SK-N-SH (cell line): ENCODE results near the gene PANK4. TPM values are rescaled to one million over a fixed set of nuclear protein-coding genes. Genes with fewer than 3 reads are reported as not detected.
A peak's percentile ranks its signal among the peaks of the same experiment; 100 is the strongest.
"Not testable (repeated sequence)": the region's sequence is repeated elsewhere in the genome, so short reads cannot be mapped to it uniquely, and the experiment has no call there.

Source experiments
- CTCF ChIA-PET: fragments of 300-600, 350-600 bp; formaldehyde crosslinking; extraction: SDS; loops from one replicate; lab custom pipeline; 2021; lab: Yijun Ruan, JAX
- POLR2A ChIA-PET: fragments of 350-600 bp; sonication (Branson Sonifier 250); formaldehyde crosslinking; extraction: SDS; loops from one replicate; lab custom pipeline; 2020; ENCODE audit warnings: antibody characterized with exemption, inconsistent platforms; lab: Yijun Ruan, JAX
- DNase-seq: peaks from one replicate; pipeline ENCODE4 v3.0.0; 2012
- H2AFZ ChIP-seq: fragments of 200-600 bp; sonication (generic); 2 replicates; pipeline ENCODE4 v1.8.1; 2016; ENCODE audit warnings: antibody characterized with exemption, mild to moderate bottlenecking, low read depth
- H3F3A ChIP-seq: fragments of 200-600 bp; sonication (generic); replicated peaks from 2 replicates; pipeline ENCODE3; 2016; ENCODE audit warnings: antibody characterized with exemption, mild to moderate bottlenecking; ENCODE audit not compliant: insufficient read depth
- H3K27ac ChIP-seq, 2 experiments: fragments of 200-500 bp in 1 of 2; fragments of 200-600 bp in 1 of 2; sonication (Bioruptor generic) in 1 of 2; sonication (generic), shearing (Covaris generic) in 1 of 2; 2 replicates each; pipeline versions ENCODE4 v1.5.1 to v1.6.1; 2014 to 2016; ENCODE audit warnings: low read depth in 2 of 2, inconsistent platforms in 1 of 2, low read length in 1 of 2, mild to moderate bottlenecking in 1 of 2, mixed read lengths in 1 of 2
- H3K27me3 ChIP-seq: fragments of 200-600 bp; sonication (generic), shearing (Covaris generic); 2 replicates; pipeline ENCODE4 v1.6.1; 2016; ENCODE audit warnings: mixed run types; ENCODE audit not compliant: insufficient read depth
- H3K36me3 ChIP-seq, 2 experiments: fragments of 200-500 bp in 1 of 2; fragments of 200-600 bp in 1 of 2; sonication (Bioruptor generic) in 1 of 2; sonication (generic) in 1 of 2; replicated peaks in 1 of 2; 2 replicates each; pipeline versions ENCODE3 to v1.5.1; 2014 to 2016; ENCODE audit warnings: low read length in 1 of 2, mild to moderate bottlenecking in 1 of 2; ENCODE audit not compliant: insufficient read depth in 2 of 2, control insufficient read depth in 1 of 2
- H3K4me1 ChIP-seq, 2 experiments: fragments of 200-500 bp in 1 of 2; fragments of 200-600 bp in 1 of 2; sonication (Bioruptor generic) in 1 of 2; sonication (generic), shearing (Covaris generic) in 1 of 2; 2 replicates each; pipeline versions ENCODE4 v1.5.1 to v1.6.1; 2014 to 2016; ENCODE audit warnings: low read depth in 1 of 2, low read length in 1 of 2, mixed run types in 1 of 2; ENCODE audit not compliant: insufficient read depth in 2 of 2, control insufficient read depth in 1 of 2
- H3K4me2 ChIP-seq: fragments of 200-600 bp; sonication (generic), shearing (Covaris generic); 2 replicates; pipeline ENCODE4 v1.6.1; 2017; ENCODE audit warnings: mixed run types
- H3K4me3 ChIP-seq, 2 experiments: fragments of 200-500 bp in 1 of 2; fragments of 200-600 bp in 1 of 2; sonication (Bioruptor generic) in 1 of 2; sonication (generic), shearing (Covaris generic) in 1 of 2; 2 replicates each; pipeline versions ENCODE4 v1.5.1 to v1.8.1; 2014 to 2016; ENCODE audit warnings: low read depth in 2 of 2, inconsistent platforms in 1 of 2, low read length in 1 of 2, mild to moderate bottlenecking in 1 of 2, mixed read lengths in 1 of 2, moderate library complexity in 1 of 2
- H3K79me2 ChIP-seq: fragments of 200-600 bp; sonication (generic); 2 replicates; pipeline ENCODE4 v1.8.1; 2017; ENCODE audit warnings: mild to moderate bottlenecking; ENCODE audit not compliant: insufficient read depth
- H3K9ac ChIP-seq: fragments of 200-600 bp; sonication (generic); 2 replicates; pipeline ENCODE4 v1.6.1; 2017; ENCODE audit warnings: mixed run types
- H3K9me2 ChIP-seq: fragments of 200-600 bp; sonication (generic); 2 replicates; pipeline ENCODE4 v1.6.1; 2017; ENCODE audit warnings: mixed run types
- H3K9me3 ChIP-seq: fragments of 200-600 bp; sonication (generic); 2 replicates; pipeline ENCODE4 v1.6.1; 2017; ENCODE audit warnings: mixed run types, mild to moderate bottlenecking, moderate library complexity
- H4K20me1 ChIP-seq: fragments of 200-600 bp; sonication (generic); 2 replicates; pipeline ENCODE4 v1.6.1; 2017; ENCODE audit warnings: mild to moderate bottlenecking, mixed run types; ENCODE audit not compliant: insufficient read depth
- CHD2 ChIP-seq: fragments of 150-350 bp; IDR thresholded peaks from 2 replicates; pipeline ENCODE4 v1.6.1; 2018; ENCODE audit warnings: low read length; ENCODE audit not compliant: partially characterized antibody
- ELF1 ChIP-seq: IDR thresholded peaks from 2 replicates; pipeline ENCODE4 v1.4.0; 2012
- FOXJ3 ChIP-seq: sonication (generic); formaldehyde crosslinking; IDR thresholded peaks from 2 replicates; pipeline ENCODE4 v1.5.1; 2020; ENCODE audit warnings: mild to moderate bottlenecking, missing genetic modification reagents
- FOXM1 ChIP-seq: IDR thresholded peaks from 2 replicates; pipeline ENCODE4 v1.4.0; 2012; ENCODE audit warnings: low read depth, mild to moderate bottlenecking
- GABPA ChIP-seq: IDR thresholded peaks from 2 replicates; pipeline ENCODE4 v1.4.0; 2012; ENCODE audit warnings: low read depth, mild to moderate bottlenecking
- GATA2 ChIP-seq: sonication (generic); formaldehyde crosslinking; IDR thresholded peaks from 2 replicates; pipeline ENCODE4 v1.5.0; 2020; ENCODE audit warnings: mild to moderate bottlenecking, missing genetic modification reagents
- MAX ChIP-seq: IDR thresholded peaks from 2 replicates; pipeline ENCODE4 v1.4.0; 2012; ENCODE audit warnings: low read depth
- NRF1 ChIP-seq: IDR thresholded peaks from 2 replicates; pipeline ENCODE4 v1.6.1; 2012; ENCODE audit warnings: low read depth, mild to moderate bottlenecking, low read length
- RAD21 ChIP-seq: IDR thresholded peaks from 2 replicates; pipeline ENCODE4 v1.6.1; 2012; ENCODE audit warnings: mild to moderate bottlenecking, low read length
- RCOR1 ChIP-seq: fragments of 150-350 bp; IDR thresholded peaks from 2 replicates; pipeline ENCODE4 v1.6.1; 2017; ENCODE audit warnings: antibody characterized with exemption, low read length
- SMC3 ChIP-seq: IDR thresholded peaks from 2 replicates; pipeline ENCODE4 v1.6.1; 2012; ENCODE audit warnings: low read depth, low read length, improper control_type of control experiment
- TAF1 ChIP-seq: IDR thresholded peaks from 2 replicates; pipeline ENCODE4 v1.6.1; 2012; ENCODE audit warnings: low read depth, mild to moderate bottlenecking, low read length, moderate library complexity, borderline replicate concordance
- TCF12 ChIP-seq: IDR thresholded peaks from 2 replicates; pipeline ENCODE4 v1.4.0; 2012
- WGBS: methylation state at CpG from one replicate; pipeline ENCODE4 v1.1.6; 2017; ENCODE audit warnings: low lambda C conversion rate; 5-methylcytosine and 5-hydroxymethylcytosine counted together
- polyA plus RNA-seq, 3 experiments: library from polyadenylated mRNA; depleted of rRNA; stranded (reverse); fragments of >200 nt; gene quantifications; 2 replicates each; pipeline ENCODE4 v1.2.3, GENCODE V29; 2012
- TF ChIP-seq, protein P1 (sequence below): fragments of 150-350 bp; IDR thresholded peaks from 2 replicates; pipeline ENCODE4 v1.6.1; 2016; ENCODE audit warnings: mild to moderate bottlenecking, low read depth, low read length
- TF ChIP-seq, protein P2 (sequence below): fragments of 200-600 bp; sonication (generic); IDR thresholded peaks from 2 replicates; pipeline ENCODE4 v1.6.1; 2017; ENCODE audit warnings: antibody characterized with exemption, mild to moderate bottlenecking, moderate library complexity

The PANK4 gene
- polyA plus RNA-seq, 1 of the 3 experiments (the other 2 are of a cell fraction): 16.6 TPM

DNA sequence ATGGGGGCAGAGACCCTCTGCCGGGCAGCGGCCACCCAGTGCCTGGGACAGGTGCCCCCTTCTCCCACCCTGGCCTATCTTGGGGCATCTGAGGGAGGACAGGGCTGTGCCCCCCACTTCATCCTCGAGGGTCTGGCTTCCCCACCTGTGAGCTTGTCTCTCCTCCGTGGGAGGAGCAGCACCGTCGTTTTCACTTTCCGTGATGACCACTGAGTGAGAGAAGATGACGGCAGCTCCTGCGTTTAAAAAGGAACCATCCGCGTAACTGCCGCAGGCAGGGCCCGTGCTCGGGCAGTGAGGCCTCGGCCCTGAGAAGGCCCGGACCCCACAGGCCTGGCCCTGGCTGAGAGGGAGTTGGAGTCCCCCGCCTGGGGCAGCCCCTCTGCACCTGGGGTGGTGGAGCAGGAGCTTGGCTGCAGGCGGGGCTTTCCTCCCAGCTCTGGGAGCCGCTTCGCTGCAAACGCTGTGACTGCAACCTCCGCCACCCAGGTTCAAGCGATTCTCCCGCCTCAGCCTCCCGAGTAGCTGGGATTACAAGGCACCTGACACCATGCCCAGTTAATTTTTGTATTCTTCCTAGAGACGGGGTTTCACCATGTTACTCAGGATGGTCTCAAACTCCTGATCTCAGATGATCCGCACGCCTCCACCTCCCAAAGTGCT is 23.1 kb upstream of the PANK4 start:
- H3K4me3 ChIP-seq, H3K4me2 ChIP-seq, H3K27me3 ChIP-seq, DNase-seq, H3K9me3 ChIP-seq, H3K36me3 ChIP-seq, POLR2A ChIA-PET, H3K9ac ChIP-seq, H4K20me1 ChIP-seq, H2AFZ ChIP-seq, H3K79me2 ChIP-seq, H3K27ac ChIP-seq, H3K9me2 ChIP-seq, H3F3A ChIP-seq: not testable (repeated sequence)
- CTCF ChIA-PET: interaction anchor here (1.3 to 5.1 kb wide), 4 partner anchors 22 to 133 kb away, joined by 3 to 53 read pairs (median 34); no protein-coding TSS in a partner anchor
- WGBS: 86% methylated on average over 16 of the region's 28 CpGs
- peaks cover 0 to 28% of the 10 kb centered on the region in 2 experiments; a peak in 1 of 4 replicates for H3K4me1 ChIP-seq

GRCh38 chr1:2548068-2548589 is 21.7 kb upstream of the PANK4 start:
- no peaks in the 10 kb centered on the region for H4K20me1 ChIP-seq
- H3K27ac ChIP-seq: no peak overlapping the region
- CTCF ChIA-PET: interaction anchor here (0.6 to 5.1 kb wide), 28 partner anchors 8 to 353 kb away, joined by 3 to 53 read pairs (median 7); partner anchors contain the start of genes FAAP20, HES5, PANK4 and PRXL2B
- H3K4me2 ChIP-seq: no peak overlapping the region
- POLR2A ChIA-PET: interaction anchor here (1.2 to 1.4 kb wide), 2 partner anchors 22 to 41 kb away, joined by 3 to 4 read pairs; no protein-coding TSS in a partner anchor
- TF ChIP-seq RAD21: peak; percentile 93
- TF ChIP-seq MAX: no peak
- TF ChIP-seq NRF1: no peak
- TF ChIP-seq, protein P1, sequence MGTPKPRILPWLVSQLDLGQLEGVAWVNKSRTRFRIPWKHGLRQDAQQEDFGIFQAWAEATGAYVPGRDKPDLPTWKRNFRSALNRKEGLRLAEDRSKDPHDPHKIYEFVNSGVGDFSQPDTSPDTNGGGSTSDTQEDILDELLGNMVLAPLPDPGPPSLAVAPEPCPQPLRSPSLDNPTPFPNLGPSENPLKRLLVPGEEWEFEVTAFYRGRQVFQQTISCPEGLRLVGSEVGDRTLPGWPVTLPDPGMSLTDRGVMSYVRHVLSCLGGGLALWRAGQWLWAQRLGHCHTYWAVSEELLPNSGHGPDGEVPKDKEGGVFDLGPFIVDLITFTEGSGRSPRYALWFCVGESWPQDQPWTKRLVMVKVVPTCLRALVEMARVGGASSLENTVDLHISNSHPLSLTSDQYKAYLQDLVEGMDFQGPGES: no peak
- TF ChIP-seq ELF1: 0 out of 2 replicates have a peak, but pooled peaks have one; percentile 10
- peak; percentile 97 for TF ChIP-seq SMC3
- no peak for TF ChIP-seq GABPA
- TF ChIP-seq RCOR1: no peak
- TF ChIP-seq TAF1: no peak
- TF ChIP-seq, protein P2, sequence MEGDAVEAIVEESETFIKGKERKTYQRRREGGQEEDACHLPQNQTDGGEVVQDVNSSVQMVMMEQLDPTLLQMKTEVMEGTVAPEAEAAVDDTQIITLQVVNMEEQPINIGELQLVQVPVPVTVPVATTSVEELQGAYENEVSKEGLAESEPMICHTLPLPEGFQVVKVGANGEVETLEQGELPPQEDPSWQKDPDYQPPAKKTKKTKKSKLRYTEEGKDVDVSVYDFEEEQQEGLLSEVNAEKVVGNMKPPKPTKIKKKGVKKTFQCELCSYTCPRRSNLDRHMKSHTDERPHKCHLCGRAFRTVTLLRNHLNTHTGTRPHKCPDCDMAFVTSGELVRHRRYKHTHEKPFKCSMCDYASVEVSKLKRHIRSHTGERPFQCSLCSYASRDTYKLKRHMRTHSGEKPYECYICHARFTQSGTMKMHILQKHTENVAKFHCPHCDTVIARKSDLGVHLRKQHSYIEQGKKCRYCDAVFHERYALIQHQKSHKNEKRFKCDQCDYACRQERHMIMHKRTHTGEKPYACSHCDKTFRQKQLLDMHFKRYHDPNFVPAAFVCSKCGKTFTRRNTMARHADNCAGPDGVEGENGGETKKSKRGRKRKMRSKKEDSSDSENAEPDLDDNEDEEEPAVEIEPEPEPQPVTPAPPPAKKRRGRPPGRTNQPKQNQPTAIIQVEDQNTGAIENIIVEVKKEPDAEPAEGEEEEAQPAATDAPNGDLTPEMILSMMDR: peak; percentile 83
- TF ChIP-seq CHD2: no peak
- TF ChIP-seq TCF12: no peak
- TF ChIP-seq FOXJ3: no peak
- TF ChIP-seq GATA2 (CRISPR knock-in tag): no peak
- no peak for TF ChIP-seq FOXM1
- H3K4me3 ChIP-seq: no peak overlapping the region; a peak in 1 of 4 replicates
- H3F3A ChIP-seq: no peaks in the 10 kb centered on the region
- H3K4me1 ChIP-seq: peaks cover 0 to 42% of the 10 kb centered on the region in 2 experiments; a peak in 1 of 4 replicates
- no peak overlapping the region for H3K9ac ChIP-seq
- H3K79me2 ChIP-seq: no peaks in the 10 kb centered on the region
- no peaks in the 10 kb centered on the region for H3K9me2 ChIP-seq
- no peaks in the 10 kb centered on the region for H3K27me3 ChIP-seq
- no peaks in the 10 kb centered on the region for H3K36me3 ChIP-seq
- no peaks in the 10 kb centered on the region for H3K9me3 ChIP-seq
- H2AFZ ChIP-seq: no peak overlapping the region
- 45% methylated on average over 15 of the region's 17 CpGs for WGBS
- peak; percentile 89 for DNase-seq
